ENCODE results near the gene SIRT6. TPM values are rescaled to one million over a fixed set of nuclear protein-coding genes. Genes with fewer than 3 reads are reported as not detected.
"Not testable (repeated sequence)": the region's sequence is repeated elsewhere in the genome, so short reads cannot be mapped to it uniquely, and the experiment has no call there.

SIRT6 gene
- total RNA-seq, 2 donors from 2014 or later = 21.7 to 30.9 TPM

DNA sequence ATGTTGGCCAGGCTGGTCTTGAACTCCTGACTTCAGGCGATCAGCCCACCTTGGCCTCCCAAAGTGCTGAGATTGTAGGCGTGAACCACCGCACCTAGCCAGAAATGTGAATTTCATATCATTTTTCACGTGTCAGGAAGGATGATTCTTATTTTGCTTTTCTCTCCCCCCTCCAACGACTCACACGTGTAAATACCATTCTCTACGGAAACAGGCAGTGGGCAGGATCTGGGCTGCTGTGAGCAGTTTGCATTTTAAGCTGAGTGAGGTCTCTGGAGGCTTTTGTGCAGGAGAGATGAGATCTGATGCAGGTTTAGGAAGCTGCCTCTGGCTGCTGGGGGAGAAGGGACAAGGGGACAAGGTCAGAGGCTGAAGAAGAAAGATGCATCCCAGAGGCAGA lies 12.0 kb upstream of the SIRT6 start:
- Histone ChIP-seq H3K9me3 (no peaks in the 10 kb centered on the region), H3K4me3 (no peak overlapping the region), H3K27ac (no peak overlapping the region), H3K4me1 (ENCODE audit: control insufficient read depth in 1 of 2, low read depth in 2 of 2) (peaks cover 0 to 10% of the 10 kb centered on the region in 2 donors), H3K36me3 (no peaks in the 10 kb centered on the region), H3K27me3 (replicated peaks; ENCODE audit: insufficient read depth) (peaks cover 23% of the 10 kb centered on the region)
- TF ChIP-seq CTCF (IDR thresholded peaks at IDR 0.05) = no peak
- DNase-seq (ENCODE audit: low spot score) (no peak), ATAC-seq (ENCODE audit: insufficient number of reproducible peaks, low FRiP score, low read depth) (no peak)

GRCh38 chr19:4192537-4192936 lies 10.2 kb upstream of the SIRT6 start:
- H3K27me3 ChIP-seq (replicated peaks; ENCODE audit: insufficient read depth) = peaks cover 21% of the 10 kb centered on the region
- not testable (repeated sequence) for DNase-seq (ENCODE audit: low spot score); H3K27ac ChIP-seq; H3K4me3 ChIP-seq; H3K4me1 ChIP-seq (ENCODE audit: control insufficient read depth in 1 of 2, low read depth in 2 of 2); ATAC-seq (ENCODE audit: insufficient number of reproducible peaks, low FRiP score, low read depth); H3K36me3 ChIP-seq; H3K9me3 ChIP-seq

DNA sequence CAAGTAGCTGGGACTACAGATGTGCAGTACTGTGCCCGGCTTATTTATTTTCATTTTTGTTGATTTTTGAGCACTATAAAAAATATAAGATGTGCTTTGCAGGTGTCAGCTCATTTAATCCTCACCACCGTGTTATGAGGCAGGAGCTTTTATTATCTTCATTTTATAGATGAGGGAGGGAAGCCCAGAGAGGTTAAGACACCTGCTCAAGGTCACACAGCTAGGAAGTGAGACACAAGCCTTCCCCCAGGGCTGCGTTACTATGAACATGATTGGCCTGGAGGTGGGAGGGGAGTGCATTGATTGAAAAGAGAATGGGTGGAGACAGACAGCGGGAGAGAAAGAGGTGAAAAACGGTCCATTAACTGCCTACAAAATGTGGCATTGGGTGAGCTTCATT lies 7.3 kb upstream of the SIRT6 start:
- ATAC-seq (ENCODE audit: insufficient number of reproducible peaks, low FRiP score, low read depth) (no peak), DNase-seq (ENCODE audit: low spot score) (no peak)
- H3K4me3 ChIP-seq = no peak overlapping the region
- H3K36me3 ChIP-seq = no peaks in the 10 kb centered on the region
- H3K4me1 ChIP-seq (ENCODE audit: control insufficient read depth in 1 of 2, low read depth in 2 of 2) = no peaks in the 10 kb centered on the region
- H3K27me3 ChIP-seq (replicated peaks; ENCODE audit: insufficient read depth) = no peaks in the 10 kb centered on the region
- no peaks in the 10 kb centered on the region for H3K9me3 ChIP-seq
- TF ChIP-seq CTCF (IDR thresholded peaks at IDR 0.05) = no peak
- no peak overlapping the region for H3K27ac ChIP-seq

GRCh38 chr19:4187313-4188122 lies 5.2 kb upstream of the SIRT6 start:
- no peaks in the 10 kb centered on the region for H3K9me3 ChIP-seq
- no peak overlapping the region for H3K27ac ChIP-seq
- no peak for ATAC-seq (ENCODE audit: insufficient number of reproducible peaks, low FRiP score, low read depth)
- H3K4me1 ChIP-seq (ENCODE audit: control insufficient read depth in 1 of 2, low read depth in 2 of 2) = peaks cover 0 to 6% of the 10 kb centered on the region in 2 donors
- DNase-seq (ENCODE audit: low spot score) = no peak
- H3K36me3 ChIP-seq = no peaks in the 10 kb centered on the region
- TF ChIP-seq CTCF (IDR thresholded peaks at IDR 0.05) = no peak
- no peak overlapping the region for H3K4me3 ChIP-seq
- H3K27me3 ChIP-seq (replicated peaks; ENCODE audit: insufficient read depth) = no peaks in the 10 kb centered on the region

GRCh38 chr19:4186087-4186993 lies 4.0 kb upstream of the SIRT6 start:
- peak; percentile 43 for TF ChIP-seq CTCF (IDR thresholded peaks at IDR 0.05)

More at GRCh38 chr19:4186087-4186993, 4.0 kb upstream of the SIRT6 start:
- no peak for DNase-seq (ENCODE audit: low spot score)
- H3K27me3 ChIP-seq (replicated peaks; ENCODE audit: insufficient read depth) = no peaks in the 10 kb centered on the region
- H3K9me3 ChIP-seq = no peaks in the 10 kb centered on the region
- H3K36me3 ChIP-seq = no peaks in the 10 kb centered on the region
- H3K4me1 ChIP-seq (ENCODE audit: control insufficient read depth in 1 of 2, low read depth in 2 of 2) = peaks cover 4 to 12% of the 10 kb centered on the region in 2 donors
- no peak for ATAC-seq (ENCODE audit: insufficient number of reproducible peaks, low FRiP score, low read depth)
- no peak overlapping the region for H3K4me3 ChIP-seq
- H3K27ac ChIP-seq = no peak overlapping the region

All from thoracic aorta (tissue), 2 donors.